AG10803 (cell line): ENCODE results near the gene CRTAP.

Experiments used
- DNase-seq: peaks from one replicate; pipeline ENCODE4 v3.0.0; 2010; ENCODE audit warnings: low read depth
- H3K4me3 ChIP-seq: 2 replicates; pipeline ENCODE4 v1.5.1; 2011; ENCODE audit warnings: mild to moderate bottlenecking, low read length, control low read depth
- TF ChIP-seq, protein P1 (sequence below): conservative IDR thresholded peaks from 2 replicates; pipeline ENCODE4 v1.5.1; 2011; ENCODE audit warnings: mild to moderate bottlenecking, low read length, control low read depth, inconsistent platforms

The CRTAP gene

GRCh38 chr3:33165372-33165771 is 51.6 kb downstream of the CRTAP start:
- DNase-seq: no peak

GRCh38 chr3:33166095-33166494 is 52.3 kb downstream of the CRTAP start:
- no peak for DNase-seq
- TF ChIP-seq, protein P1, sequence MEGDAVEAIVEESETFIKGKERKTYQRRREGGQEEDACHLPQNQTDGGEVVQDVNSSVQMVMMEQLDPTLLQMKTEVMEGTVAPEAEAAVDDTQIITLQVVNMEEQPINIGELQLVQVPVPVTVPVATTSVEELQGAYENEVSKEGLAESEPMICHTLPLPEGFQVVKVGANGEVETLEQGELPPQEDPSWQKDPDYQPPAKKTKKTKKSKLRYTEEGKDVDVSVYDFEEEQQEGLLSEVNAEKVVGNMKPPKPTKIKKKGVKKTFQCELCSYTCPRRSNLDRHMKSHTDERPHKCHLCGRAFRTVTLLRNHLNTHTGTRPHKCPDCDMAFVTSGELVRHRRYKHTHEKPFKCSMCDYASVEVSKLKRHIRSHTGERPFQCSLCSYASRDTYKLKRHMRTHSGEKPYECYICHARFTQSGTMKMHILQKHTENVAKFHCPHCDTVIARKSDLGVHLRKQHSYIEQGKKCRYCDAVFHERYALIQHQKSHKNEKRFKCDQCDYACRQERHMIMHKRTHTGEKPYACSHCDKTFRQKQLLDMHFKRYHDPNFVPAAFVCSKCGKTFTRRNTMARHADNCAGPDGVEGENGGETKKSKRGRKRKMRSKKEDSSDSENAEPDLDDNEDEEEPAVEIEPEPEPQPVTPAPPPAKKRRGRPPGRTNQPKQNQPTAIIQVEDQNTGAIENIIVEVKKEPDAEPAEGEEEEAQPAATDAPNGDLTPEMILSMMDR: no peak
- no peak overlapping the region for H3K4me3 ChIP-seq

More at GRCh38 chr3:33165372-33165771, 51.6 kb downstream of the CRTAP start:
- TF ChIP-seq, protein P1: no peak
- H3K4me3 ChIP-seq: no peak overlapping the region

DNA sequence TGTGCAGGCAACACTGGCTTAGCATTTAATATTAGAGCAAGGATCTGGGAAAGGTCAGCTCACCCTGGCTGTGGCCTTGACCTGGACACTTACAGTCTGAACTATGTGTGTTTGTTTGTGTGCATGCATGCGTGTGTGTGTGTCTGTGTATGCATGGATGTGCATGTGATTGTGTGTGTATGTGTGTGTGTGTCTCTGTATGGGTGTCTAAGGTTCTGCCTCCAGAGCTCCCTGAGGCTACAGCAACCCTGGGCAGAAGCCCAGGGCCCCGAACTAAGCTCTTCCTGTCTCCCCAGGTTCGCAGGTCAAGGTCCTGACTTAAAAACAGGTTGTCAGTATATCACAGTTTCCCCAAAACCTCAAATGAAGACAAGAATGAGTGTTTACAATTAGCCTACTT is 53.5 kb downstream of the CRTAP start:
- no peak for DNase-seq
- TF ChIP-seq, protein P1: no peak
- H3K4me3 ChIP-seq: no peak overlapping the region

DNA sequence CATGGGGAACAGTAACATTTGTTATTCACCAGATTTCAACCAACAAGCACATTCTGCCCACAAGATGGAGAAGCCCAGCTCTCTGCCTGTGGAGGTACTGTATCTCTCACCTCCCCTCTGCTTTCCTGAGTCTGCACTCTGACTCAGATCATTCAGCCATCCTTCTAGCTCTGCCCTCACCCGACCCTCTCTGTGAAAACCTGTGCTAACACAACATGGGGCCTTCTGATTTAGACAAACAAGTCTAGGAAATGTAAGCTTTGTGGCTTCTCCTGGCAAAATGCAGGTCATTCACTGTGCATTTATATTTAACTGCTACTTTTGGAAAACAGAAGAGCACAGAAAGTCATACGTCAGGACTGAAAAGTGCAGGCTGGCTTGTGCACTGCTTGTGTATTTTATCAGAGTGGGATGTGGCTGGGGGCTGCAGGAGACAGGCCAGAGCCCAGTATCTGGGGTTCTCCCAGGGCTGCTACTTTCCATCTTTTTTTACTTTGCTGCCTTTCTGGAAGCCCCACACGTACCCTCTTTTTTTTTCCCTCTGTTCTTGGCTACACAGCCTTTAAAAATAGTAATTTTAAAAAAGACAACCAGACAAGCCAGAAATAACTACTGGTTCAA is 54.0 kb downstream of the CRTAP start:
- no peak overlapping the region for H3K4me3 ChIP-seq
- TF ChIP-seq, protein P1: no peak
- DNase-seq: no peak

DNA sequence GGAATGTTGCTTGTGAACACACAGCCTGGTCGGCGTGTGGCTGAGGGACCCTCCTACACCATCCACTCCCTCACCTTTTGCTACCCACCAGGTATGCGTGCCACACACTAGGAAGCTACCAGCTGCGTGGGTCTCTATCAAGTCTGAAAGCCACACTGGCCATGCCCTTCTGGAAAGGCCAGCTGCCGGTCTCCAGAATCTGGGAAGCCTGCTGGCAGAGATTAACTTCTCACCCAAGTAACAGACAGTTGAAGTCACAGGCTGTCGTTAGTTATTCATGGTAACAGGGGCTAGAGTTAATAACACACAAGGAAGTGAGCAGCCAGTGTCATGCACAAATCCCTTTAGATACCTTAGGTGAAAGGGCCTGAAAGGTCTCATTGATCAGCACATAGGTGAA is 56.7 kb downstream of the CRTAP start:
- H3K4me3 ChIP-seq: no peak overlapping the region
- no peak for DNase-seq
- TF ChIP-seq, protein P1: no peak

GRCh38 chr3:33171580-33171979 is 57.8 kb downstream of the CRTAP start:
- TF ChIP-seq, protein P1: no peak

GRCh38 chr3:33173103-33173502 is 59.3 kb downstream of the CRTAP start:
- TF ChIP-seq, protein P1: no peak
- no peak for DNase-seq

More at GRCh38 chr3:33171580-33171979, 57.8 kb downstream of the CRTAP start:
- DNase-seq: no peak
- H3K4me3 ChIP-seq: no peak overlapping the region

More at GRCh38 chr3:33173103-33173502, 59.3 kb downstream of the CRTAP start:
- no peak overlapping the region for H3K4me3 ChIP-seq
